HEK293 (cell line): Measurements from ENCODE around the gene FHIP1B.
A peak's percentile ranks its signal among the peaks of the same experiment; 100 is the strongest.

ENCODE experiments used
- CTCF ChIA-PET: fragments of 350-600 bp; formaldehyde crosslinking; extraction: SDS; loops from one replicate; lab custom pipeline; 2021; ENCODE audit warnings: antibody characterized with exemption; lab: Yijun Ruan, JAX
- POLR2A ChIA-PET: fragments of 300-600 bp; formaldehyde crosslinking; extraction: SDS; loops from one replicate; lab custom pipeline; 2020; ENCODE audit warnings: antibody characterized with exemption, inconsistent platforms; lab: Yijun Ruan, JAX
- H3K27ac ChIP-seq: fragments of 200-500 bp; sonication (Bioruptor generic); 2 replicates; pipeline ENCODE4 v1.5.1; 2014; ENCODE audit warnings: low read depth, low read length, control low read depth, inconsistent platforms; ENCODE audit errors: extremely low read depth
- H3K36me3 ChIP-seq, 2 experiments: fragments of 200-500 bp in 1 of 2; sonication (Bioruptor generic) in 1 of 2; 1 replicate in 1 of 2; 2 replicates in 1 of 2; pipeline ENCODE4 v1.5.1; 2014 to 2017; ENCODE audit warnings: inconsistent platforms in 2 of 2, low read length in 2 of 2; ENCODE audit not compliant: control insufficient read depth in 2 of 2, insufficient read depth in 1 of 2
- H3K4me1 ChIP-seq: fragments of 200-500 bp; sonication (Bioruptor generic); 2 replicates; pipeline ENCODE4 v1.5.1; 2014; ENCODE audit warnings: mild to moderate bottlenecking, low read length, inconsistent platforms; ENCODE audit not compliant: control insufficient read depth, insufficient read depth
- H3K4me3 ChIP-seq: 2 replicates; pipeline ENCODE4 v1.5.1; 2011; ENCODE audit warnings: low read depth, mild to moderate bottlenecking, control low read depth, low read length, moderate library complexity
- H3K9me3 ChIP-seq: fragments of 200-500 bp; sonication (Bioruptor generic); 2 replicates; pipeline ENCODE4 v1.5.1; 2014; ENCODE audit warnings: low read depth, low read length, inconsistent platforms; ENCODE audit not compliant: control insufficient read depth, insufficient read depth
- KLF10 ChIP-seq: fragments of 450-650 bp; IDR thresholded peaks from 2 replicates; pipeline ENCODE4 v1.5.1; 2018; ENCODE audit warnings: missing biosample characterization, mild to moderate bottlenecking, missing genetic modification characterization
- KLF7 ChIP-seq: fragments of 450-650 bp; formaldehyde crosslinking; IDR thresholded peaks from 2 replicates; pipeline ENCODE4 v1.5.1; 2016; ENCODE audit warnings: missing biosample characterization, missing genetic modification characterization, borderline replicate concordance
- KLF8 ChIP-seq: fragments of 450-650 bp; formaldehyde crosslinking; IDR thresholded peaks from 2 replicates; pipeline ENCODE4 v1.5.1; 2016; ENCODE audit warnings: missing biosample characterization, missing genetic modification characterization
- SALL2 ChIP-seq: fragments of 450-650 bp; formaldehyde crosslinking; IDR thresholded peaks from 2 replicates; pipeline ENCODE4 v1.5.0; 2017; ENCODE audit warnings: missing biosample characterization, mild to moderate bottlenecking, missing genetic modification characterization, borderline replicate concordance
- WT1 ChIP-seq: fragments of 450-650 bp; formaldehyde crosslinking; IDR thresholded peaks from 2 replicates; pipeline ENCODE4 v1.5.1; 2016; ENCODE audit warnings: missing biosample characterization, missing genetic modification characterization
- YY1 ChIP-seq: fragments of 450-650 bp; formaldehyde crosslinking; IDR thresholded peaks from 2 replicates; pipeline ENCODE4 v1.5.1; 2018; ENCODE audit warnings: missing biosample characterization, missing genetic modification characterization
- YY2 ChIP-seq: fragments of 450-650 bp; formaldehyde crosslinking; IDR thresholded peaks from 2 replicates; pipeline ENCODE4 v1.5.1; 2016; ENCODE audit warnings: missing biosample characterization, missing genetic modification characterization
- ZBTB8A ChIP-seq: fragments of 450-650 bp; formaldehyde crosslinking; IDR thresholded peaks from 2 replicates; pipeline ENCODE4 v1.5.1; 2016; ENCODE audit warnings: missing biosample characterization, missing genetic modification characterization
- ZFP69B ChIP-seq: fragments of 450-650 bp; formaldehyde crosslinking; IDR thresholded peaks from 2 replicates; pipeline ENCODE4 v1.5.1; 2016; ENCODE audit warnings: missing biosample characterization, missing genetic modification characterization
- ZNF394 ChIP-seq: fragments of 450-650 bp; formaldehyde crosslinking; IDR thresholded peaks from 2 replicates; pipeline ENCODE4 v1.5.1; 2016; ENCODE audit warnings: missing biosample characterization, missing genetic modification characterization, mild to moderate bottlenecking, moderate library complexity, borderline replicate concordance
- ZNF629 ChIP-seq: fragments of 450-650 bp; formaldehyde crosslinking; IDR thresholded peaks from 2 replicates; pipeline ENCODE4 v1.5.1; 2017; ENCODE audit warnings: missing biosample characterization, missing genetic modification characterization
- ZNF791 ChIP-seq: fragments of 450-650 bp; formaldehyde crosslinking; IDR thresholded peaks from 2 replicates; pipeline ENCODE4 v1.5.1; 2016; ENCODE audit warnings: missing biosample characterization, missing genetic modification characterization
- ZNF843 ChIP-seq: fragments of 450-650 bp; formaldehyde crosslinking; IDR thresholded peaks from 2 replicates; pipeline ENCODE4 v1.5.1; 2016; ENCODE audit warnings: missing biosample characterization, missing genetic modification characterization
- TF ChIP-seq, protein P1 (sequence below): fragments of 450-650 bp; formaldehyde crosslinking; IDR thresholded peaks from 2 replicates; pipeline ENCODE4 v1.5.1; 2016; ENCODE audit warnings: missing biosample characterization, missing genetic modification characterization
- TF ChIP-seq, protein P2 (sequence below): fragments of 450-650 bp; formaldehyde crosslinking; IDR thresholded peaks from 2 replicates; pipeline ENCODE4 v1.5.0; 2017; ENCODE audit warnings: missing biosample characterization, missing genetic modification characterization, borderline replicate concordance
- TF ChIP-seq, protein P3 (sequence below): fragments of 450-650 bp; formaldehyde crosslinking; IDR thresholded peaks from 2 replicates; pipeline ENCODE4 v1.5.1; 2016; ENCODE audit warnings: missing biosample characterization, missing genetic modification characterization
- TF ChIP-seq, protein P4 (sequence below): fragments of 450-650 bp; formaldehyde crosslinking; IDR thresholded peaks from 2 replicates; pipeline ENCODE4 v1.5.1; 2016; ENCODE audit warnings: missing biosample characterization, missing genetic modification characterization
- TF ChIP-seq, protein P5 (sequence below): fragments of 450-650 bp; formaldehyde crosslinking; IDR thresholded peaks from 2 replicates; pipeline ENCODE4 v1.5.1; 2016; ENCODE audit warnings: missing biosample characterization, missing genetic modification characterization
- TF ChIP-seq, protein P6 (sequence below): fragments of 450-650 bp; formaldehyde crosslinking; IDR thresholded peaks from 2 replicates; pipeline ENCODE4 v1.5.1; 2017; ENCODE audit warnings: missing biosample characterization, missing genetic modification characterization
- TF ChIP-seq, protein P7 (sequence below): fragments of 450-650 bp; formaldehyde crosslinking; IDR thresholded peaks from 2 replicates; pipeline ENCODE4 v1.5.1; 2017; ENCODE audit warnings: missing biosample characterization, missing genetic modification characterization
- TF ChIP-seq, protein P8 (sequence below): fragments of 450-650 bp; formaldehyde crosslinking; IDR thresholded peaks from 2 replicates; pipeline ENCODE4 v1.5.1; 2016; ENCODE audit warnings: missing biosample characterization, missing genetic modification characterization

FHIP1B gene

DNA sequence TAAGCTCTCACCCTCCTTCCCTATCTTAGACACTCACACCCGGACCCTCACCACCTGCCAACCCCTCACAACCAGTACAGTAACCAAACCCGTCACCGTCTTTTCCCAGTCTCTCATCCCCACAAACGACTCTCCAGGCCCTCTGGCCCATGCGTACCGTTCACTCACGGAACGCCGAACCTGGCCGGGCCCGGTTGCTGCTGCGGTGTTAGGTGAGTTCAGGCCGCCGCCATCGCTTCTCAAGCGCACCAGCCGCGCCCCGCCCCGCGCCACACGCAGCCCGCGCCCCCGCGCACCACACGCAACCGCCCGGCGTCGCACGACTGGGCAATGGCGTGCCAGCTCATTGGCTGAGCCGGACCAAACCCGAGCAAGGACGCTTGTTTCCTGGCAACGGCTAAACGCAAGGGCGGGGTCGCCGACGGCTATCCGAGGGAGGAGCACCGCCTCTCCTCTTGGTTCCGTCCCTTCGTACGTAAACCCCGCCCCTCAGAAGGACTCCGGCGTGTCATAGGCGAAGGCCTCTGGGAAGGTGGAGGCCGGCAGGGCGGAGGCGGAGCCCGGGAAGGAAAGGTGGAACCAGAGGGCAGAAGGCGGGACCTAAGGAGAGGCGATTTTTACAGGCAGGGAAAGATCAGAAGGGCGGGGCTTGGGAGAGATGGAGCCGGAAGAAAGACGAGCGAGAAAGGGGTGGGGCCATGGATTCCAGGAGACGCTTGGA is at the start of gene FHIP1B:
FHIP1B (minus strand) TSS at position 250 of the 721 bp plus-strand sequence. CDS start 10,120 bp downstream, outside the sequence.
- ChIA-PET CTCF (interaction anchor here (0.6 to 1.0 kb wide), 3 partner anchors 8 to 250 kb away, joined by 3 to 6 read pairs (median 4); no protein-coding TSS in a partner anchor), POLR2A (interaction anchor here (0.8 to 3.0 kb wide), 6 partner anchors 10 to 247 kb away, joined by 3 to 16 read pairs (median 4); partner anchors contain the start of genes ARFIP2 and TIMM10B)
- H3K9me3 ChIP-seq, result no peaks in the 10 kb centered on the region
- H3K4me3 ChIP-seq, result peak within 1 kb of the TSS; percentile 97
- peak within 1 kb of the TSS; percentile 47; the same call in 1 of the 2 replicates for H3K27ac ChIP-seq
- H3K4me1 ChIP-seq, result no peaks in the 10 kb centered on the region
- H3K36me3 ChIP-seq, result no peaks in the 10 kb centered on the region
- TF ChIP-seq WT1 (tag by site-specific recombination) (peak; percentile 41; the same call in 1 of the 2 replicates), ZNF629 (tag by site-specific recombination) (0 out of 2 replicates have a peak, but pooled peaks have one; percentile 43), ZBTB8A (tag by site-specific recombination) (no peak; the same call in 1 of the 2 replicates), ZNF843 (peak; percentile 61), ZNF394 (tag by site-specific recombination) (no peak), KLF7 (tag by site-specific recombination) (peak; percentile 69; the same call in 1 of the 2 replicates), KLF8 (tag by site-specific recombination) (peak; percentile 65), ZFP69B (tag by site-specific recombination) (no peak), YY2 (tag by site-specific recombination) (peak; percentile 75), ZNF791 (tag by site-specific recombination) (no peak), YY1 (peak; percentile 72), SALL2 (no peak), KLF10 (peak; percentile 42; the same call in 1 of the 2 replicates)
- TF ChIP-seq, protein P1, sequence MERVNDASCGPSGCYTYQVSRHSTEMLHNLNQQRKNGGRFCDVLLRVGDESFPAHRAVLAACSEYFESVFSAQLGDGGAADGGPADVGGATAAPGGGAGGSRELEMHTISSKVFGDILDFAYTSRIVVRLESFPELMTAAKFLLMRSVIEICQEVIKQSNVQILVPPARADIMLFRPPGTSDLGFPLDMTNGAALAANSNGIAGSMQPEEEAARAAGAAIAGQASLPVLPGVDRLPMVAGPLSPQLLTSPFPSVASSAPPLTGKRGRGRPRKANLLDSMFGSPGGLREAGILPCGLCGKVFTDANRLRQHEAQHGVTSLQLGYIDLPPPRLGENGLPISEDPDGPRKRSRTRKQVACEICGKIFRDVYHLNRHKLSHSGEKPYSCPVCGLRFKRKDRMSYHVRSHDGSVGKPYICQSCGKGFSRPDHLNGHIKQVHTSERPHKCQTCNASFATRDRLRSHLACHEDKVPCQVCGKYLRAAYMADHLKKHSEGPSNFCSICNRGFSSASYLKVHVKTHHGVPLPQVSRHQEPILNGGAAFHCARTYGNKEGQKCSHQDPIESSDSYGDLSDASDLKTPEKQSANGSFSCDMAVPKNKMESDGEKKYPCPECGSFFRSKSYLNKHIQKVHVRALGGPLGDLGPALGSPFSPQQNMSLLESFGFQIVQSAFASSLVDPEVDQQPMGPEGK (tag by site-specific recombination), result 0 out of 2 replicates have a peak, but pooled peaks have one; percentile 42
- TF ChIP-seq, protein P2, sequence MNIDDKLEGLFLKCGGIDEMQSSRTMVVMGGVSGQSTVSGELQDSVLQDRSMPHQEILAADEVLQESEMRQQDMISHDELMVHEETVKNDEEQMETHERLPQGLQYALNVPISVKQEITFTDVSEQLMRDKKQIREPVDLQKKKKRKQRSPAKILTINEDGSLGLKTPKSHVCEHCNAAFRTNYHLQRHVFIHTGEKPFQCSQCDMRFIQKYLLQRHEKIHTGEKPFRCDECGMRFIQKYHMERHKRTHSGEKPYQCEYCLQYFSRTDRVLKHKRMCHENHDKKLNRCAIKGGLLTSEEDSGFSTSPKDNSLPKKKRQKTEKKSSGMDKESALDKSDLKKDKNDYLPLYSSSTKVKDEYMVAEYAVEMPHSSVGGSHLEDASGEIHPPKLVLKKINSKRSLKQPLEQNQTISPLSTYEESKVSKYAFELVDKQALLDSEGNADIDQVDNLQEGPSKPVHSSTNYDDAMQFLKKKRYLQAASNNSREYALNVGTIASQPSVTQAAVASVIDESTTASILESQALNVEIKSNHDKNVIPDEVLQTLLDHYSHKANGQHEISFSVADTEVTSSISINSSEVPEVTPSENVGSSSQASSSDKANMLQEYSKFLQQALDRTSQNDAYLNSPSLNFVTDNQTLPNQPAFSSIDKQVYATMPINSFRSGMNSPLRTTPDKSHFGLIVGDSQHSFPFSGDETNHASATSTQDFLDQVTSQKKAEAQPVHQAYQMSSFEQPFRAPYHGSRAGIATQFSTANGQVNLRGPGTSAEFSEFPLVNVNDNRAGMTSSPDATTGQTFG (tag by site-specific recombination), result no peak
- TF ChIP-seq, protein P3, sequence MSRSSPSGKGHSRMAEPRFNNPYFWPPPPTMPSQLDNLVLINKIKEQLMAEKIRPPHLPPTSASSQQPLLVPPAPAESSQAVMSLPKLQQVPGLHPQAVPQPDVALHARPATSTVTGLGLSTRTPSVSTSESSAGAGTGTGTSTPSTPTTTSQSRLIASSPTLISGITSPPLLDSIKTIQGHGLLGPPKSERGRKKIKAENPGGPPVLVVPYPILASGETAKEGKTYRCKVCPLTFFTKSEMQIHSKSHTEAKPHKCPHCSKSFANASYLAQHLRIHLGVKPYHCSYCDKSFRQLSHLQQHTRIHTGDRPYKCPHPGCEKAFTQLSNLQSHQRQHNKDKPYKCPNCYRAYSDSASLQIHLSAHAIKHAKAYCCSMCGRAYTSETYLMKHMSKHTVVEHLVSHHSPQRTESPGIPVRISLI (tag by site-specific recombination), result no peak
- TF ChIP-seq, protein P4, sequence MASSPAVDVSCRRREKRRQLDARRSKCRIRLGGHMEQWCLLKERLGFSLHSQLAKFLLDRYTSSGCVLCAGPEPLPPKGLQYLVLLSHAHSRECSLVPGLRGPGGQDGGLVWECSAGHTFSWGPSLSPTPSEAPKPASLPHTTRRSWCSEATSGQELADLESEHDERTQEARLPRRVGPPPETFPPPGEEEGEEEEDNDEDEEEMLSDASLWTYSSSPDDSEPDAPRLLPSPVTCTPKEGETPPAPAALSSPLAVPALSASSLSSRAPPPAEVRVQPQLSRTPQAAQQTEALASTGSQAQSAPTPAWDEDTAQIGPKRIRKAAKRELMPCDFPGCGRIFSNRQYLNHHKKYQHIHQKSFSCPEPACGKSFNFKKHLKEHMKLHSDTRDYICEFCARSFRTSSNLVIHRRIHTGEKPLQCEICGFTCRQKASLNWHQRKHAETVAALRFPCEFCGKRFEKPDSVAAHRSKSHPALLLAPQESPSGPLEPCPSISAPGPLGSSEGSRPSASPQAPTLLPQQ (tag by site-specific recombination), result 0 out of 2 replicates have a peak, but pooled peaks have one; percentile 35
- TF ChIP-seq, protein P5, sequence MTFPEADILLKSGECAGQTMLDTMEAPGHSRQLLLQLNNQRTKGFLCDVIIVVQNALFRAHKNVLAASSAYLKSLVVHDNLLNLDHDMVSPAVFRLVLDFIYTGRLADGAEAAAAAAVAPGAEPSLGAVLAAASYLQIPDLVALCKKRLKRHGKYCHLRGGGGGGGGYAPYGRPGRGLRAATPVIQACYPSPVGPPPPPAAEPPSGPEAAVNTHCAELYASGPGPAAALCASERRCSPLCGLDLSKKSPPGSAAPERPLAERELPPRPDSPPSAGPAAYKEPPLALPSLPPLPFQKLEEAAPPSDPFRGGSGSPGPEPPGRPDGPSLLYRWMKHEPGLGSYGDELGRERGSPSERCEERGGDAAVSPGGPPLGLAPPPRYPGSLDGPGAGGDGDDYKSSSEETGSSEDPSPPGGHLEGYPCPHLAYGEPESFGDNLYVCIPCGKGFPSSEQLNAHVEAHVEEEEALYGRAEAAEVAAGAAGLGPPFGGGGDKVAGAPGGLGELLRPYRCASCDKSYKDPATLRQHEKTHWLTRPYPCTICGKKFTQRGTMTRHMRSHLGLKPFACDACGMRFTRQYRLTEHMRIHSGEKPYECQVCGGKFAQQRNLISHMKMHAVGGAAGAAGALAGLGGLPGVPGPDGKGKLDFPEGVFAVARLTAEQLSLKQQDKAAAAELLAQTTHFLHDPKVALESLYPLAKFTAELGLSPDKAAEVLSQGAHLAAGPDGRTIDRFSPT (tag by site-specific recombination), result peak; percentile 43; the same call in 1 of the 2 replicates
- TF ChIP-seq, protein P6, sequence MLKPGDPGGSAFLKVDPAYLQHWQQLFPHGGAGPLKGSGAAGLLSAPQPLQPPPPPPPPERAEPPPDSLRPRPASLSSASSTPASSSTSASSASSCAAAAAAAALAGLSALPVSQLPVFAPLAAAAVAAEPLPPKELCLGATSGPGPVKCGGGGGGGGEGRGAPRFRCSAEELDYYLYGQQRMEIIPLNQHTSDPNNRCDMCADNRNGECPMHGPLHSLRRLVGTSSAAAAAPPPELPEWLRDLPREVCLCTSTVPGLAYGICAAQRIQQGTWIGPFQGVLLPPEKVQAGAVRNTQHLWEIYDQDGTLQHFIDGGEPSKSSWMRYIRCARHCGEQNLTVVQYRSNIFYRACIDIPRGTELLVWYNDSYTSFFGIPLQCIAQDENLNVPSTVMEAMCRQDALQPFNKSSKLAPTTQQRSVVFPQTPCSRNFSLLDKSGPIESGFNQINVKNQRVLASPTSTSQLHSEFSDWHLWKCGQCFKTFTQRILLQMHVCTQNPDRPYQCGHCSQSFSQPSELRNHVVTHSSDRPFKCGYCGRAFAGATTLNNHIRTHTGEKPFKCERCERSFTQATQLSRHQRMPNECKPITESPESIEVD (tag by site-specific recombination), result no peak
- TF ChIP-seq, protein P7, sequence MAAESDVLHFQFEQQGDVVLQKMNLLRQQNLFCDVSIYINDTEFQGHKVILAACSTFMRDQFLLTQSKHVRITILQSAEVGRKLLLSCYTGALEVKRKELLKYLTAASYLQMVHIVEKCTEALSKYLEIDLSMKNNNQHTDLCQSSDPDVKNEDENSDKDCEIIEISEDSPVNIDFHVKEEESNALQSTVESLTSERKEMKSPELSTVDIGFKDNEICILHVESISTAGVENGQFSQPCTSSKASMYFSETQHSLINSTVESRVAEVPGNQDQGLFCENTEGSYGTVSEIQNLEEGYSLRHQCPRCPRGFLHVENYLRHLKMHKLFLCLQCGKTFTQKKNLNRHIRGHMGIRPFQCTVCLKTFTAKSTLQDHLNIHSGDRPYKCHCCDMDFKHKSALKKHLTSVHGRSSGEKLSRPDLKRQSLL (tag by site-specific recombination), result peak; percentile 98
- TF ChIP-seq, protein P8, sequence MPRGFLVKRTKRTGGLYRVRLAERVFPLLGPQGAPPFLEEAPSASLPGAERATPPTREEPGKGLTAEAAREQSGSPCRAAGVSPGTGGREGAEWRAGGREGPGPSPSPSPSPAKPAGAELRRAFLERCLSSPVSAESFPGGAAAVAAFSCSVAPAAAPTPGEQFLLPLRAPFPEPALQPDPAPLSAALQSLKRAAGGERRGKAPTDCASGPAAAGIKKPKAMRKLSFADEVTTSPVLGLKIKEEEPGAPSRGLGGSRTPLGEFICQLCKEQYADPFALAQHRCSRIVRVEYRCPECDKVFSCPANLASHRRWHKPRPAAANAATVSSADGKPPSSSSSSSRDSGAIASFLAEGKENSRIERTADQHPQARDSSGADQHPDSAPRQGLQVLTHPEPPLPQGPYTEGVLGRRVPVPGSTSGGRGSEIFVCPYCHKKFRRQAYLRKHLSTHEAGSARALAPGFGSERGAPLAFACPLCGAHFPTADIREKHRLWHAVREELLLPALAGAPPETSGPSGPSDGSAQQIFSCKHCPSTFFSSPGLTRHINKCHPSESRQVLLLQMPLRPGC (tag by site-specific recombination), result 0 out of 2 replicates have a peak, but pooled peaks have one; percentile 5
